ENCODE measurements around the gene SEMA5A. TPM values are rescaled to one million over a fixed set of nuclear protein-coding genes. Genes with fewer than 3 reads are reported as not detected.

The SEMA5A gene
- total RNA-seq, 1 donor from 2014 or later, result 43.2 TPM

DNA sequence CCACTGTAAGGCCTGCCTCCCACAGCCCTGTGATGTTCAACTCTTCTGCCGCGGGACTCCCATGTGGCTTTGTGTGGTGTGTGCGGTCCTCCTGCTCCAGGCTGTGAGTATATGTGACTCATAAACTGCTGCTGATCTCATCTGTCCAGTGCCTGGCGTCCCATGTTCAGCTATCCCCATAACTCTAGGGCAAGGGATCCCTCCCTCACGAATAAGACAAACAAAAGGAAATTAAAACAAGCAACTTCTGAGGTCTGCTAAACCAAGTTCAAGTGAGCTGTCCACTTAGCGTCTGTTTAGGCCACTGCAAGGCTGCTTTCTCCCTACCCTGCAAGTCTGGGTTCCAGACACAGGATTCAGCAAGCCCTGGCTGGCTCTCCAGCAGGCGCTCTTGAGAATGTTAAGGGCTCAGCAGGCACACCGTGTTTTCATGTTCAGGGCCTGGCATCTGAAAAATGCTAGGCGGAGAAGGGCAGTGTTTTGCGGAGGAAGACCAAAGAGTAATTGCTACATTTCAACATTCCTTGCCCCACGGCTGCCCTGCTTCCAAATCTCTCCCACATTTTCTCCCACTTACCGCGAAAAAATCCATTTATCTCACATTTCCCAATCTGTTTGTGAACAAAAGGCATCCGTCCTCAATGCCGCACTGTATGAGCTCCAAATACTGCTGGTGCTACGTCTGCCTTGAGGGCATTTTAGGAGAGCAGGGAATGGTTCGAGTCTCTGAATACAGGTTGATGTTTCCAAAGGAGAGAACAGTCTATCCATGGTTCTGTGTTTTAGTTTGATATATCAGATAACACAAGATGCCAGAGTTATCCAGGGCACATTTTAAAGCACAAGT, 280.2 kb downstream of the SEMA5A start:
- H3K9me3 ChIP-seq (replicated peaks), result no peaks in the 10 kb centered on the region
- intact Hi-C loops (cut with micrococcal nuclease), result no loop called here
- H3K36me3 ChIP-seq, result no peaks in the 10 kb centered on the region
- DNase-seq, result peak; percentile 36
- no peaks in the 10 kb centered on the region for H3K27me3 ChIP-seq (ENCODE audit: low read depth)
- peaks cover 35% of the 10 kb centered on the region for H3K4me1 ChIP-seq
- peak overlapping the region; percentile 77 for H3K27ac ChIP-seq (replicated peaks)
- TF ChIP-seq, protein P1, sequence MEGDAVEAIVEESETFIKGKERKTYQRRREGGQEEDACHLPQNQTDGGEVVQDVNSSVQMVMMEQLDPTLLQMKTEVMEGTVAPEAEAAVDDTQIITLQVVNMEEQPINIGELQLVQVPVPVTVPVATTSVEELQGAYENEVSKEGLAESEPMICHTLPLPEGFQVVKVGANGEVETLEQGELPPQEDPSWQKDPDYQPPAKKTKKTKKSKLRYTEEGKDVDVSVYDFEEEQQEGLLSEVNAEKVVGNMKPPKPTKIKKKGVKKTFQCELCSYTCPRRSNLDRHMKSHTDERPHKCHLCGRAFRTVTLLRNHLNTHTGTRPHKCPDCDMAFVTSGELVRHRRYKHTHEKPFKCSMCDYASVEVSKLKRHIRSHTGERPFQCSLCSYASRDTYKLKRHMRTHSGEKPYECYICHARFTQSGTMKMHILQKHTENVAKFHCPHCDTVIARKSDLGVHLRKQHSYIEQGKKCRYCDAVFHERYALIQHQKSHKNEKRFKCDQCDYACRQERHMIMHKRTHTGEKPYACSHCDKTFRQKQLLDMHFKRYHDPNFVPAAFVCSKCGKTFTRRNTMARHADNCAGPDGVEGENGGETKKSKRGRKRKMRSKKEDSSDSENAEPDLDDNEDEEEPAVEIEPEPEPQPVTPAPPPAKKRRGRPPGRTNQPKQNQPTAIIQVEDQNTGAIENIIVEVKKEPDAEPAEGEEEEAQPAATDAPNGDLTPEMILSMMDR (IDR thresholded peaks at IDR 0.05; ENCODE audit: borderline replicate concordance), result no peak
- H3K4me3 ChIP-seq, result peak overlapping the region; percentile 9

DNA sequence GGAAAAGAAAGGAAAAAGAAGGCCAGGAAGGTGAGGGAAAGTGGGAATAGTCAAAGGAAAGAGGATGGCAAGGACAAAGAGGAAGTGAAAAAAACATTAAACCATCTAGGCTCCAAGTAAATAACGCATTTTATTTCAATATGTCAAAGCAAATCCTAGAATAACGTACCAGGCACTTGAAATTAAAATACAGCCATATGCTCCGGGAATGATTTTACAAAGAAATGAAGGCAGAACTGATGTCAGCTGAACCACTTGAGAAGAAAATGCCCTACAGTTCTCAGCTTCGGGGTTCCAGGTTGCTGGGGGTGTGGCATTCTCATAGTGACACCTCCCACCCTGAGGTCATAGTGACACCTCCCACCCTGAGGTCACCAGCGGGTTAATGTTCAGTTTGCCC, 281.6 kb downstream of the SEMA5A start:
- H3K36me3 ChIP-seq, result no peaks in the 10 kb centered on the region
- no peaks in the 10 kb centered on the region for H3K9me3 ChIP-seq (replicated peaks)
- no peak for DNase-seq
- intact Hi-C loops (cut with micrococcal nuclease), result no loop called here
- no peak overlapping the region for H3K4me3 ChIP-seq
- H3K27ac ChIP-seq (replicated peaks), result peak overlapping the region; percentile 77
- H3K27me3 ChIP-seq (ENCODE audit: low read depth), result no peaks in the 10 kb centered on the region
- peaks cover 35% of the 10 kb centered on the region for H3K4me1 ChIP-seq
- TF ChIP-seq, protein P1 (IDR thresholded peaks at IDR 0.05; ENCODE audit: borderline replicate concordance), result no peak

DNA sequence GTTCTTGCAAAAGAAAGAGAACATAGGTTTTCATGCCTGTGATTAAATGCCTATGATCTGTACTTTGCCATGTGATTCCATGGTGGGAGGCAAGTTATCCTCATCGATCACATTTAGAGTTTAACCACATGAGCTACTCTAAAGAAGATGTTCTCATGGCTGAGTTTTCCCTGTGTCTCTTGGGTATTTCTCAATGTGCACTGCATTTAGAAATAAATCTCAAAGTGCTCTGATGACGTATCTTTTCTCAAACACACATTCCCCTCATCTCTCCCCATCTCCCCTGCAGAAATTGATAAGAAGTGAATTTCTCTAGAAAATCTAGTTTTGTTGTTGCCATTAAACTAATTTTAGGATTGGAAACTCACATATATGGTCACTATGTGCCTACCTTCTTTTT, 282.2 kb downstream of the SEMA5A start:
- Histone ChIP-seq H3K27ac (replicated peaks) (peak overlapping the region; percentile 77), H3K9me3 (replicated peaks) (no peaks in the 10 kb centered on the region)
- intact Hi-C loops (cut with micrococcal nuclease), result no loop called here

DNA sequence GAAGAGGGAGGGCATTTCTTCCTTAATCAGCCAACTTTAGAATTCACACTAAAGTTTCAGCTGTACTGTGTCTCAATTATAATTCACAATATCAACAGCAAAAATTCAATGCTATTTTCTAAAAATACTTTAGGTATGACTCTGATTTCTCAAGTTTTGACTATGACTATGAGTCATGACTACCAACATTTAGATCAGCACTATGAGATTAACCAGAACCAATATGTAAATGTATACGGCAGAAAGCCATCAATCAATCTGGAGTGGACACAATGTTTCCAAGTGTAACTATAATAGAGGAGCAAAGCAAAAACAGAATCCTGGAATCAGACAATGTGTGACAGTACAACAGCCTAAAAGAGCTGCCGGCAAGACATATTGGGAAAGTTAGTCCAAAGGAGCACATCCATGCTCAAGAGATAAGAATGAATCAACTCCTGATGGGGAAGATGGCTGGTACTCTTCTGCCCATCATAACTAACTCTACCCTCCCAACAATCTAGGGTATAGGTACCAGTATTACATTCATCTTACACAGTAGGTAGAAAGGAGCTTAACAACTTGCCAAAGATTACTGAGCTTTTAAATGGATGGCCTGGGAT, 294.4 kb downstream of the SEMA5A start:
- no peaks in the 10 kb centered on the region for H3K27me3 ChIP-seq (ENCODE audit: low read depth)
- TF ChIP-seq, protein P1 (IDR thresholded peaks at IDR 0.05; ENCODE audit: borderline replicate concordance), result no peak
- intact Hi-C loops (cut with micrococcal nuclease), result no loop called here
- no peaks in the 10 kb centered on the region for H3K4me1 ChIP-seq
- no peak overlapping the region for H3K27ac ChIP-seq (replicated peaks)
- no peaks in the 10 kb centered on the region for H3K9me3 ChIP-seq (replicated peaks)
- H3K4me3 ChIP-seq, result no peak overlapping the region
- no peak for DNase-seq
- no peaks in the 10 kb centered on the region for H3K36me3 ChIP-seq

More for the DNA sequence above, 282.2 kb downstream of the SEMA5A start:
- DNase-seq, result no peak
- Histone ChIP-seq H3K27me3 (ENCODE audit: low read depth) (no peaks in the 10 kb centered on the region), H3K36me3 (no peaks in the 10 kb centered on the region), H3K4me3 (no peak overlapping the region), H3K4me1 (peaks cover 35% of the 10 kb centered on the region)
- TF ChIP-seq, protein P1 (IDR thresholded peaks at IDR 0.05; ENCODE audit: borderline replicate concordance), result no peak

DNA sequence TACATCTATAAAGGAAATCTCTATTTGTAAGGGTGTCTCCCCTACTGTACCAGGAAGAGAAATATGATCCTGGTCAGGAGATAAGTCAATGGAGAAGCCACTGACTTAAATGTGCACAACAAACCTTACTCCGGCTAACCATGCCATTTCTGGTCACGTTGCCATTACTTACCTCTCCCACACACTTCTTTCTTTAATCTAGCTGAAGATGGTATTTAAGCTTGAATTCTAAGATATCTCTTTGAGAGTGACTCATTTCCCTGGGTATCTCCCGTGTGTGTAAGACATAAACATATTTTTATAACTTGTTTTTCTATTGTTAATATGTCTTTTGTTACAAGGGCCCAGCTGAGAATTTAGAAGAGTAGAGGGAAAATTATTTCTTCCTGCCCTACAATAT, 296.6 kb downstream of the SEMA5A start:
- no peak overlapping the region for H3K27ac ChIP-seq (replicated peaks)
- no peaks in the 10 kb centered on the region for H3K27me3 ChIP-seq (ENCODE audit: low read depth)
- H3K4me3 ChIP-seq, result no peak overlapping the region
- TF ChIP-seq, protein P1 (IDR thresholded peaks at IDR 0.05; ENCODE audit: borderline replicate concordance), result no peak
- H3K36me3 ChIP-seq, result no peaks in the 10 kb centered on the region
- no peaks in the 10 kb centered on the region for H3K4me1 ChIP-seq
- H3K9me3 ChIP-seq (replicated peaks), result no peaks in the 10 kb centered on the region
- DNase-seq, result no peak
- intact Hi-C loops (cut with micrococcal nuclease), result no loop called here
